Esophagus muscularis mucosa (tissue), 4 donors: Measurements from ENCODE around the gene WNK1.

Experiments
- CTCF ChIP-seq, 3 experiments: fragments of 200-600 bp in 2 of 3; fragments of 450-650 bp in 1 of 3; sonication (generic) in 2 of 3; IDR thresholded peaks; one replicate each; pipeline ENCODE4 v1.5.1; 2017 to 2019; ENCODE audit warnings: antibody characterized with exemption in 3 of 3, mild to moderate bottlenecking in 2 of 3, moderate library complexity in 1 of 3
- EP300 ChIP-seq: sonication (generic); formaldehyde crosslinking; IDR thresholded peaks from one replicate; pipeline ENCODE4 v1.6.1; 2017; ENCODE audit warnings: antibody characterized with exemption
- POLR2A ChIP-seq: fragments of 450-650 bp; IDR thresholded peaks from one replicate; pipeline ENCODE4 v1.6.1; 2017; ENCODE audit warnings: antibody characterized with exemption, moderate library complexity, mild to moderate bottlenecking, low read depth
- POLR2AphosphoS5 ChIP-seq, 2 donors: sonication (generic); formaldehyde crosslinking; IDR thresholded peaks; one replicate each; pipeline ENCODE4 v1.6.1; 2017; ENCODE audit warnings: antibody characterized with exemption in 2 of 2

- TF ChIP-seq POLR2A (no peak), POLR2AphosphoS5 (IDR thresholded peaks at IDR 0.05) (no peak), CTCF (IDR thresholded peaks at IDR 0.05) (no peak), EP300 (no peak)
Observed at GRCh38 chr12:912466-913235, 160.3 kb downstream of the WNK1 start.
